GM21528 (cell line): ENCODE results near the gene PRKCE.
"Not testable (repeated sequence)": the region's sequence is repeated elsewhere in the genome, so short reads cannot be mapped to it uniquely, and the experiment has no call there.

Experiments
- ATAC-seq: cut with Tn5 transposase; IDR thresholded peaks from one replicate; pipeline ENCODE4 v1.9.1; 2021; ENCODE audit warnings: mild to moderate bottlenecking, moderate library complexity; ENCODE audit not compliant: unreplicated experiment, low FRiP score

Gene PRKCE

DNA sequence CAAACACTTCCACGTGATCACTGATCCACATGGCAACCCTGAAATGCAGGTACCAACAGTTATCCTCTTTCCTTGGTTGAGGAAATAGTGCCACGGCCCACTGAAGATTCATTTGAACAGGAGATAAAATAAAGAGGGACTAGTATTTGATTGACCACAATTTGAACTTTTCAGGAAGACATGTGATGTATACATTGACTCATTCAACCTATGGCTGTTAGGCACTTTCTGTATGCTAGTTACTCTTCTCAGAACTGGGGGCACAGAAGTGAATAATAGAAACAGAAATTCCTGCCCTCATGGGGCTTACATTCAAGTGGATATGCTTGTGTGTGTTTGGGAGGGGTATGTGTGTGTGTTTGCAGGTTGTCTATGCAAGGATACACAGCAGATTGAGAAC lies 199.6 kb downstream of the PRKCE start:
- ATAC-seq = no peak

GRCh38 chr2:45851576-45852304 lies 200.3 kb downstream of the PRKCE start:
- no peak for ATAC-seq

- no peak for ATAC-seq
Observed at GRCh38 chr2:45852450-45853150, 201.1 kb downstream of the PRKCE start.

DNA sequence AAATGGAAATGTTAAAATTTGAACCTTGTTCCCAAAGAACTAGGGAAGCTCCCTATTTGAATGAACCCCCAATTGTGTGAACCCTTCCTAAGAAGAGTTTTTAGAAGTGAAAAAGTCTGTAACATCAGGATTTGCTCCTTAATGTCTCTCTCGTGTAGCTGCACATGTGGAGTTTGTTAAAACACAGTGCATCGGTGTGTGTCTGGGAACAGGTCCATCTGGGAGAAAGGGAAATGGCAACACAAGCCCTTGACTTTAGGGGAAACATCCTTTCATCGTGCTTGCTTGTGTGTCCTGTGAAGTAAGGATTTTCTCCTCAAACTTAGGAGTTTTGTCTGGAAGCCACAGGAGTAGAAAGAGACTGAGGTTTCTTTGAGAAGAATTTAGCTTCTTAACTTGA lies 203.9 kb downstream of the PRKCE start:
- no peak for ATAC-seq

DNA sequence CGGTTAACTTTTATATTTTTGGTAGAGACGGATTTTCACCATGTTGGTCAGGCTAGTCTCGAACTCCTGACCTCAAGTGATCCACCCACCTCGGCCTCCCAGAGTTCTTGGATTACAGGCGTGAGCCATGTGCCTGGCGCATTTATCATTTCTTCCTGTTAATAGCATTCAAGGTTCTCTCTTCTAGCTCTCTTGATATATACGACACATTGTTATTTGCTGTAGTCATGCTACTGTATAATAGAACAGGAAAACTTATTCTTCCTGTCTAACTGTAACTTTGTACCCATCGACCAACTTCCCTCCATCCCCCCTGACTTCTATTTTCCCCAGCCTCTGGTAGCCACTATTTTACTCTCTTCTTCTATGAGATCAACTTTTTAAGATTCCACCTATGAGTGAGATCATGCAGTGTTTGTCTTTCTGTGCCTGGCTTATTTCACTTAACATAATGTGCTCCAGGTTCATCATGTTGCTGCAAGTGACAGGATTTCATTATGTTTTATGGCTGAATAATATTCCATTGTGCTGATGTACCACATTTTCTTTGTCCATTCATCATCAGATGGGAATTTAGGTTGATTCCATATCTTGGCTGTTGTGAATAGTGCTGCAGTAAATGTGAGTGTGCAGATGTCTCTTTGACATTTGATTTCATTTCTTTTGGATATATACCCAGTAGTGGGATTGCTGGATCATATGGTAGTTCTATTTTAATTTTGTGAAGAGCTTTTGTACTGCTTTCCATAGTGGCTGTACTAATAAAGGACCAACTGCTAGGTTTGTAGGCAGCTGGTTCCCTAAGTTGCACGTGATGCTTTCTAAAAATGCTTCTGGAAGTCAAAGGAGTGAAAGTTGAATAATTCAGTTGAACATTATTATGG lies 205.2 kb downstream of the PRKCE start:
- no peak for ATAC-seq

- ATAC-seq = no peak
Observed at GRCh38 chr2:45857275-45857609, 205.8 kb downstream of the PRKCE start.

DNA sequence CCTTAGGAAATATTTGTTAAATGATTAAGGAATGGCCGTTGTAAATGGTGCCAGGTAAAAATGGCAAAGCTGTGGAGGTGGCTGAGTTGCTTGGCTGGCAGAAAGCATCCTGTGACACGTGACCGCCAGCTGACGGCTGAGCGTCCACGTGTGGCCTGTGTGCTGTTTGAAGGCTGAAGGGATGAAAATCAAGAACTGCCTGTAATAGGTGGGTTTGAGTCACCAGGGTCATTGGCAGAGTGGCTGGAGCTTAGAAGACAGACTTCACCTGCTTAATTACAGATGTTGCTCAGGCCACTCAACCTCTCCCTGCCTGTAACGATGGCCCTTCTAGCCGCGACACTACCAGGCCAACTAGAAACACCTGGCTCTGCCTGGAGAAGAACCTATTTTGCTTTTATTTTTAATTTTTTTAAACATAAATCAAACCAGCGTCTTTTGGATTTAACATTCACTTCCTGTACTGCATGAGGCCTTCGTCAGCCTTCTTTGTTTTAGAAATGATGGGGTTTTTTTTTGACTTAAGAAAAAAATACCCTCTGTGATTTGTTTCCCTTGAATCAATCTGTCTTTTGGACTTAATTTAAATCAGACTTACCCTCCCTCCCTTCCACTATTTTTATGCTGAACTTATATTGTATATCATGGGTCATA lies 206.5 kb downstream of the PRKCE start:
- ATAC-seq = no peak

DNA sequence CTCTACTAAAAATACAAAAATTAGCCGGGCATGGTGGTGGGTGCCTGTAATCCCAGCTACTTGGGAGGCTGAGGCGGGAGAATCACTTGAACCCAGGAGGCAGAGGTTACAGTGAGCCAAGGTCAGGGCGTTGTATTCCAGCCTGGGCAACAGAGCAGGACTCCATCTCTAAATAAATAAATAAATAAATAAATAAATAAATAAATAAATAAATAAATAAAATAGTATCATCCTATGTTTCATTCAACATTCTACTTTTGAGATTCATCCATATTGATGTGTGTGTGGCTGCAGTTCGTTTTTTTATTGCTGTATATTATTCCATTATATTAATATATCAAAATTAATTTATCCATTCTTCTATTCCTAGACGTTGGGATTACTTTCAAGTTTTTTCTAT lies 207.4 kb downstream of the PRKCE start:
- ATAC-seq = not testable (repeated sequence)

- no peak for ATAC-seq
Observed at GRCh38 chr2:45859682-45860081, 208.2 kb downstream of the PRKCE start.

DNA sequence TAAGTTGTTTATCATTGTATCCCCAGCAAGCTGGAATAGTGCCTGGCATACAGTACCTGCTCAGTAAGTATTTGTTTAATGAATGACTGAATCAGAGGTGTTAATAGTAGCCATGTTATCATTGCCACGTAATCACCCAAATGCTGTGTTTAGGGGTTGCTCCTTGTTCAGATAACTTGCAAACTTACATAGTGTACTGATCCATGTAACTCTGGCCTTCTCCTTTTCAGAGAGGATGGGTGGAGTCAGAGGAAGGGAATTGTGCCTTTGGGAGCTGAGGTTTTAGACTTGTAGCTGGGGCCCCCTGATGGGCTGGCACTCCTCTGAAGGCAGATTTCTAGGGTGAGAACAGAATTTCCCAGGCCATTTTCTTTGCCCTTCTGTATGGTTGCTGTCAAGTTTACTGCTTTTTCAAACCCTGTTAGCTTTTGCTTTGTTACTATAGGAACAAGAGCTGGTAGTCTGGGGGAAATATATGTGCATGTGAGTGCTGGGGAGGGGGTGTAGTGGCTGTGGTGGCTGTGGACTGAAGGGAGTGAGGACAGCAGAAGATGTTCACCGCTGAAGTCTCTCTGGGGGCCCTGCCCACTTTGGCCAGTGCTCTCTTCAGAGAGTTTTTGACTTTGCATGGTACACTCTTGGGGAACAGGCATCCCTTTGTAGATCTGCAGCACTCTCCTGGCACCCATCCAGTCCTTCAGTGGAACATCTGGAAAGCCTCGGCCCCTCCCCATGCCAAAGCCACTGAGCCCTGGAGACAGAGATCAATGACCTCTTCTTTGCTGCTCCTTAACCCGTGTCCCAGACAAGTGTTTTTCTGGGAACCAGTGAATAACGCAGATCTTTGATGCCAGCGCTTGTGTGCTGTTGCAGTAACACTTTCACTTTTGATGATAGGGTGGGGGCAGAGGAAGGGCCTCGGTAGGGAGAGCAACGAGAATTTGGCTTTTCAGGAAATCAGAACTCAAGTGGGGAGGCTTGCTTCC lies 209.0 kb downstream of the PRKCE start:
- no peak for ATAC-seq

GRCh38 chr2:45862843-45863242 lies 211.4 kb downstream of the PRKCE start:
- ATAC-seq = no peak

- no peak for ATAC-seq
Observed at GRCh38 chr2:45864121-45864520, 212.6 kb downstream of the PRKCE start.

DNA sequence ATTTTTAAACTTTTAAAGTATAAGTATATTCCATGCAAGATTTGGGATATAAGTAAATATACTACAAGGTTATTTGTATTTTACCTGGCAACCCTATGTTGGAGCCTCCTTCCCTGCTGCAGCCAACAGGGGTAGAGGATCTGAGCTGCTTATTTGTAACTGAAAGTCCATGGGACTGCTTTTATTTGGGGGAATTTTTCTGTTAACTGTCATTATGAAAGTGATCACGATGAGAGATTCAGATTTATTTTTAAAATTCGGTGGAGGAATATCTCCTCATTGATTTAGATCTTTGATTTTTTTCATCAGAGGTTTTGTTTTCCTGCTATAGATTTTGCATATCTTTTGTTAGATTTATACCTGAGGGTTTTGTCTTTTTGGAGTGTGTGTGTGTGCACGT lies 215.9 kb downstream of the PRKCE start:
- ATAC-seq = no peak

GRCh38 chr2:45867800-45868199 lies 216.3 kb downstream of the PRKCE start:
- ATAC-seq = no peak

DNA sequence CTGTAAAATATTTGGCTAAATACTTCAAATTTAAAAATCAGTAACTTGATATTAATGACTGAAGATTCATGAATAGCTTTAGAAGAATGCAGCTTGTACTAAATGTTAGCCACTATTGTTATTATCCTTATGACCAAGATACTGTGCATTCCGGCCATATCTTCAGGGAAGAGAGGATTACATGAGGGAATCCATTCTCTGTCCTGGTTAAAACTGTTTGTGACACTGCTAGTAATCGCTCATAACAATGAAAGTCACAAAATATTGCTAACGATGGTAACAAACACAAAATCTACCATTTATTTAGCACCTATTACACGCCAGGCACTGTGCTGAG lies 217.7 kb downstream of the PRKCE start:
- no peak for ATAC-seq

GRCh38 chr2:45871025-45871424 lies 219.6 kb downstream of the PRKCE start:
- ATAC-seq = no peak

DNA sequence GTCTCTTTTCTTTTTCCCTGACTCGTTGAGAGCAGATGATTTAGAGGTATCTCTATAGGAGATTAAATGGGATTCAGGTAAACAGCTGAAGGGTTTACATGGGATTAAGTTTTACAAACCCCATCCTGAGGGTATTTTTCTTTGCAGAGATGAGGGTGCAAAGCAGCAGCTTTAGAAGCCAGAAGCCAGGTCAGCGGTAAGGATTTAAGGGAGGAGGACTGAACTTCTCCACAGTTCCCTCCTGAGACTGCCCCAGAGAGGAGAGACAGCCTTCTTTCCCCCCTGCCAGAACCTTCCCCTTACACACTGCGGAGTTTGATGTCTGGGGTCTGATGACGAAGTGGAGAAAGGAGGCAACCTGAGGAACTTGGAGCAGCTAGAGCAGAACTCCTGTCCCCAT lies 220.1 kb downstream of the PRKCE start:
- no peak for ATAC-seq

DNA sequence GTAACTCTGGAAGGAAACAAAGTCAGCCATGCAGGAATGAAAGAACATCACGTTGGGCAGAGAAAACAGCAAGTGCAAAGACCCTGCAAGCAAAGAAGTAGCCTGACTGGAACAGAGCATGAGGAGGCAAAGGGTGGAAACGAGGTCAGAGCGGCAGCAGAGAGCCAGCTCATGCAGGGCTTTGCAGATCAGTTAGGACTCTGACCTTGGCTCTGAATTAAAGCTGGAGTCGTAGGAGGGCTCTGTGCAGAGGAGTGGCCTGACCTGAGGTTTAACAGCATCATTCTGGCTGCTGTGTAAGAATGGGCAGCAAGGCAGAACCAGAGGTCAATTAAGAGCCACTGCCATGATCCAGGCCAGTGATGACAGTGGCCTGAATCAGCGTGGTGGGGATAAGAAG lies 220.7 kb downstream of the PRKCE start:
- no peak for ATAC-seq

- no peak for ATAC-seq
Observed at GRCh38 chr2:45874344-45874743, 222.9 kb downstream of the PRKCE start.

DNA sequence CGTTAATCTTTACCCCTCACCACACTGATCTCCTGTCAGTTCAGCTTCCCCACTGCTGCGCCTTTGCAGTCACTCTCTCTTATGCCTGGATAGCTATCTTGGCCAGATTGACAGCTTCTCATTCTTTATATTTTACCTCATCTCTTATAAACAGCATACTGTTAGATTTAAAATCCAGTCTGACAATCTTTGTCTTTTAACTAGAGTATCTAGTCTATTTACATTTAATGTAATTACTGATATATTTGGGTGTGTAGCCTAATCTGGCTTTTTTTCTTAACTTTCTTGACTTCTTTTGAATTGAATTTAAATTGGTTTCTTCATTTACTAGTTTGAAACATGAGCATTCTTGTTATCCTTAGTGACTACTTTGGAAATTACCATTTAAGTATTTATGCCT lies 225.1 kb downstream of the PRKCE start:
- ATAC-seq = no peak
